HUES64 (cell line): Measurements from ENCODE around the gene PPIG.

Experiments
- H3K27ac ChIP-seq: 2 replicates; pipeline ENCODE4 v1.7.0; 2013; ENCODE audit warnings: low read depth, low read length, inconsistent platforms
- H3K27me3 ChIP-seq: 2 replicates; pipeline ENCODE4 v1.6.1; 2013; ENCODE audit warnings: mild to moderate bottlenecking, low read length; ENCODE audit not compliant: insufficient read depth
- H3K36me3 ChIP-seq: 2 replicates; pipeline ENCODE4 v1.6.1; 2013; ENCODE audit warnings: mild to moderate bottlenecking, low read length; ENCODE audit not compliant: insufficient read depth
- H3K4me1 ChIP-seq: 2 replicates; pipeline ENCODE4 v1.6.1; 2013; ENCODE audit warnings: mild to moderate bottlenecking, low read length, moderate library complexity; ENCODE audit not compliant: insufficient read depth
- H3K4me3 ChIP-seq: 2 replicates; pipeline ENCODE4 v1.5.1; 2013; ENCODE audit warnings: mild to moderate bottlenecking, low read length, moderate library complexity
- H3K9ac ChIP-seq: 2 replicates; pipeline ENCODE4 v1.6.1; 2013; ENCODE audit warnings: mild to moderate bottlenecking, low read depth, low read length
- H3K9me3 ChIP-seq: 2 replicates; pipeline ENCODE4 v1.6.1; 2013; ENCODE audit warnings: low read depth, low read length; ENCODE audit not compliant: insufficient read depth
- WGBS: fragments of 150-250, 120-280 bp; methylation state at CpG from one replicate; pipeline ENCODE4 v1.1.7; 2013; ENCODE audit warnings: missing lambda C conversion rate; 5-methylcytosine and 5-hydroxymethylcytosine counted together

The PPIG gene

GRCh38 chr2:169663247-169663646 is 79.1 kb downstream of the PPIG start:
- H3K4me1 ChIP-seq, result no peaks in the 10 kb centered on the region
- no peak overlapping the region for H3K4me3 ChIP-seq
- no peaks in the 10 kb centered on the region for H3K27me3 ChIP-seq
- WGBS, result 89% methylated on average over 2 of the region's 3 CpGs
- no peak overlapping the region for H3K9ac ChIP-seq
- no peak overlapping the region for H3K27ac ChIP-seq
- no peaks in the 10 kb centered on the region for H3K9me3 ChIP-seq
- no peaks in the 10 kb centered on the region for H3K36me3 ChIP-seq

- Histone ChIP-seq H3K27ac (no peak overlapping the region), H3K4me1 (no peaks in the 10 kb centered on the region), H3K9me3 (no peaks in the 10 kb centered on the region), H3K27me3 (no peaks in the 10 kb centered on the region), H3K9ac (no peak overlapping the region), H3K4me3 (no peak overlapping the region), H3K36me3 (no peaks in the 10 kb centered on the region)
- WGBS, result 86% methylated on average over 1 of the region's 1 CpG
Observed at GRCh38 chr2:169664600-169664977, 80.4 kb downstream of the PPIG start.

- Histone ChIP-seq H3K4me1 (no peaks in the 10 kb centered on the region), H3K27me3 (no peaks in the 10 kb centered on the region), H3K4me3 (no peak overlapping the region), H3K36me3 (no peaks in the 10 kb centered on the region), H3K27ac (no peak overlapping the region), H3K9me3 (no peaks in the 10 kb centered on the region), H3K9ac (no peak overlapping the region)
- WGBS, result 89% methylated on average over 1 of the region's 1 CpG
Observed at GRCh38 chr2:169664978-169665930, 81.1 kb downstream of the PPIG start.

GRCh38 chr2:169667583-169667982 is 83.4 kb downstream of the PPIG start:
- H3K4me3 ChIP-seq, result no peak overlapping the region
- WGBS, result 43% methylated on average over 2 of the region's 2 CpGs
- H3K4me1 ChIP-seq, result no peaks in the 10 kb centered on the region
- no peaks in the 10 kb centered on the region for H3K36me3 ChIP-seq
- H3K27ac ChIP-seq, result no peak overlapping the region
- no peaks in the 10 kb centered on the region for H3K27me3 ChIP-seq
- H3K9me3 ChIP-seq, result no peaks in the 10 kb centered on the region
- no peak overlapping the region for H3K9ac ChIP-seq

- Histone ChIP-seq H3K27me3 (no peaks in the 10 kb centered on the region), H3K4me1 (no peaks in the 10 kb centered on the region), H3K4me3 (no peak overlapping the region), H3K36me3 (no peaks in the 10 kb centered on the region), H3K9me3 (no peaks in the 10 kb centered on the region), H3K9ac (no peak overlapping the region), H3K27ac (no peak overlapping the region)
- WGBS, result 100% methylated on average over 2 of the region's 2 CpGs
Observed at GRCh38 chr2:169670215-169670651, 86.1 kb downstream of the PPIG start.

- Histone ChIP-seq H3K4me3 (no peak overlapping the region), H3K9me3 (no peaks in the 10 kb centered on the region), H3K27me3 (no peaks in the 10 kb centered on the region), H3K9ac (no peak overlapping the region), H3K4me1 (no peaks in the 10 kb centered on the region), H3K36me3 (no peaks in the 10 kb centered on the region), H3K27ac (no peak overlapping the region)
- WGBS, result 92% methylated on average over 4 of the region's 4 CpGs
Observed at GRCh38 chr2:169670937-169671336, 86.8 kb downstream of the PPIG start.

DNA sequence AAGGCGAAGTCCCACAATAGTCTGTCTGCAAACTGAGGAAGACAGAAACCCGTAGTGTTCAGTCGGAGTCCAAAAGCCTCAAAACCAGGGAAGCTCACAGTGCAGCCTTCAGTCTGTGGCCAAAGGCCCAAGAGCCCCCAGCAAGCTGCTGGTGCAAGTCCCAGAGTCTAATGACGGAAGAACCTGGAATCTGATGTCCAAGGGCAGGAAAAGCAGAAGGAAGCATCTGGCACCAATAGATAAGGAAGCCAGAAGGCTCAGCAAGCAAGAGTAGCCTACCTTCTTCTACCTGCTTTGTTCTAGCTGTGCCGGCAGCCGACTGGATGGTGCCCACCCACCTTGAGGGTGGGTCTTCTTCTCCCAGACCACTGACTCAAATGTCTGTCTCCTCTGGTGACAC is 88.3 kb downstream of the PPIG start:
- Histone ChIP-seq H3K4me3 (no peak overlapping the region), H3K9me3 (no peaks in the 10 kb centered on the region), H3K4me1 (peaks cover 6% of the 10 kb centered on the region), H3K9ac (no peak overlapping the region), H3K27ac (no peak overlapping the region), H3K27me3 (no peaks in the 10 kb centered on the region), H3K36me3 (no peaks in the 10 kb centered on the region)
- 95% methylated on average over 6 of the region's 6 CpGs for WGBS

GRCh38 chr2:169673106-169673505 is 89.0 kb downstream of the PPIG start:
- Histone ChIP-seq H3K36me3 (no peaks in the 10 kb centered on the region), H3K4me1 (peaks cover 6% of the 10 kb centered on the region), H3K4me3 (no peak overlapping the region), H3K27ac (no peak overlapping the region), H3K27me3 (no peaks in the 10 kb centered on the region), H3K9me3 (no peaks in the 10 kb centered on the region), H3K9ac (no peak overlapping the region)
- 94% methylated on average over 3 of the region's 3 CpGs for WGBS

GRCh38 chr2:169673921-169674320 is 89.8 kb downstream of the PPIG start:
- no peak overlapping the region for H3K4me3 ChIP-seq
- H3K27me3 ChIP-seq, result no peaks in the 10 kb centered on the region
- H3K27ac ChIP-seq, result no peak overlapping the region
- no peak overlapping the region for H3K9ac ChIP-seq
- peaks cover 6% of the 10 kb centered on the region for H3K4me1 ChIP-seq
- 98% methylated on average over 2 of the region's 2 CpGs for WGBS
- no peaks in the 10 kb centered on the region for H3K9me3 ChIP-seq
- no peaks in the 10 kb centered on the region for H3K36me3 ChIP-seq

DNA sequence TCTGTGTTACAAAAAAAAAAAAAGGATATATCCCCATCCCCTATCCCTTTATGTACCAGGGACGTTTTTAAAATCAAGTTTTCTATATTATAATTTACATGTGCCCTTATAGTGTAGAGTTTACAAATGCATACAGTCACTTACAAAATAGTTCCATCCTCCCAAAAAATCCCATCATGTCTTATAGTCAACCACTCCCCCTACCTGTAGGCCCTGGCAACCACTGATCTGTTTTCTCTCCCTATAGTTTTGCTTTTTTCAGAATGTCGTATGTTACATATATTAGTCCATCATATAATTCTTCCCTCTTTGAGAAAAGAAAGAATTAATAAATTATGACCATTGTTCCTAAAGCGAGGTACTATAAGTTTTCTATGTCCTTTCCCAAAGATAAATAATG is 92.2 kb downstream of the PPIG start:
- Histone ChIP-seq H3K9ac (no peak overlapping the region), H3K27me3 (no peaks in the 10 kb centered on the region), H3K36me3 (no peaks in the 10 kb centered on the region), H3K4me1 (peaks cover 6% of the 10 kb centered on the region), H3K9me3 (no peaks in the 10 kb centered on the region), H3K27ac (no peak overlapping the region), H3K4me3 (no peak overlapping the region)
- WGBS, result no CpG with 5 or more reads among the region's 3 CpGs

DNA sequence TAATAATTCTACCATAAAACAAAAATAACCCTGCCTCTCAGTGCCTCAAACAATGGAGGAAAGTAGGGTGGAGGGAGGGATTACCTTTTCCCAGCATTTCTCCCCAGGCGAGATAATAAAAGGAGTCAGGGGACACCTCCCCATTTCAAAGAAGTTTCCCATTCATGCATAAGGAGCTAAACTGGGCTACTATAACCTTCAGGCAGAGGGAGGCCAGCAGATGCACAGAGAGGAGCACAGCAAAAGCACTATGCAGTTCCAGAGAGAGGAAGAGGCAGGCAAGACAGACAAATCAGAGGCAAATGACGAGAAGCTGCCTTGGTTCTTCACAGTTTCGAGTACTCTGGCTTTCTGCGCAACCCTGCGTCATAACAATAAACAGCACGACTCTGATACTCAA is 92.7 kb downstream of the PPIG start:
- WGBS, result 85% methylated on average over 6 of the region's 6 CpGs
- H3K27ac ChIP-seq, result no peak overlapping the region
- H3K9me3 ChIP-seq, result no peaks in the 10 kb centered on the region
- peaks cover 9% of the 10 kb centered on the region for H3K4me1 ChIP-seq
- H3K27me3 ChIP-seq, result no peaks in the 10 kb centered on the region
- H3K4me3 ChIP-seq, result no peak overlapping the region
- no peak overlapping the region for H3K9ac ChIP-seq
- no peaks in the 10 kb centered on the region for H3K36me3 ChIP-seq
